Measurements from ENCODE around the gene CMSS1.

DNA sequence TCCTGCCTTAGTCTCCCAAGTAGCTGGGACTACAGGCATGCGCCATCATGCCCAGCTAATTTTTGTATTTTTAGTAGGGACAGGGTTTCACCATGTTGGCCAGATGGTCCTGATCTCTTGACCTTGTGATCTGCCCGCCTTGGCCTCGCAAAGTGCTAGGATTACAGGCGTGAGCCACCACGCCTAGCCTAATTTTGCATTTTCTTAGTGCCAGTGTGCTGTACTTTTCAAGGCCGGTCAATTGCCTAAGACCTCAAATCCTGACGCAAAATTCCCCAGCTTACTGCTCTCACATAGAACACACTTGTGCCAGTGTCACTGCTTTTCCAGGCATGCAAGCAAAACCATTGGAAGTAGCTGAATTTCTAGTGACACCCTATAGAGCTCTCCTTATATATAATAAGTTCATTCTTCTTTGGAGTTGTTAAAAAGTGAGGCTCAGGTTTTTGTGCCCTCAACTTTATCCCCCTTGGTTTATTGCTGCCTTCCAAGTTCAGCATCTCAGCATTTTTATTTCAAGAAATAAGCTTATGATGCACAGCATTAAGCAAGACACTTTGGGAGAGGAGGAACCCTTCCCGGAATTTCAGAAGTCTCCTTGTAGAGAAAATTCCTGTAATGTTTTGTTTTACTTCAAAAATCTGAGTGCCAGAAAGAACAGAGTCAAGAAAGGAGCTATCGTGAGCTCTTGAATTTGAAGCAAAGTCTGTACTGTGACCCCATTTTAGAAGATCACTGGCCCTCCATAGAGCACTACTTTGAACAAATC lies 203.4 kb downstream of the CMSS1 start:
- TF ChIP-seq ZNF274 (IDR thresholded peaks at IDR 0.05; ENCODE audit: low read depth, low read length) = no peak
- TF ChIP-seq YY1 (IDR thresholded peaks at IDR 0.05; ENCODE audit: insufficient read depth, insufficient read length) = no peak
- no peak for TF ChIP-seq SUZ12 (IDR thresholded peaks at IDR 0.05; ENCODE audit: extremely low read depth, insufficient read depth, insufficient read length)
